IPS-18c (cell line): ENCODE measurements around the gene PIGQ.

ENCODE experiments used
- H3K4me3 ChIP-seq: 2 replicates; pipeline ENCODE4 v1.7.0; 2013; ENCODE audit warnings: low read depth, mild to moderate bottlenecking, low read length, moderate library complexity; ENCODE audit not compliant: insufficient read depth
- H3K9me3 ChIP-seq: one replicate; pipeline ENCODE4 v1.6.1; 2013; ENCODE audit warnings: mild to moderate bottlenecking, low read length, moderate library complexity; ENCODE audit not compliant: control insufficient read depth, insufficient read depth

The PIGQ gene

DNA sequence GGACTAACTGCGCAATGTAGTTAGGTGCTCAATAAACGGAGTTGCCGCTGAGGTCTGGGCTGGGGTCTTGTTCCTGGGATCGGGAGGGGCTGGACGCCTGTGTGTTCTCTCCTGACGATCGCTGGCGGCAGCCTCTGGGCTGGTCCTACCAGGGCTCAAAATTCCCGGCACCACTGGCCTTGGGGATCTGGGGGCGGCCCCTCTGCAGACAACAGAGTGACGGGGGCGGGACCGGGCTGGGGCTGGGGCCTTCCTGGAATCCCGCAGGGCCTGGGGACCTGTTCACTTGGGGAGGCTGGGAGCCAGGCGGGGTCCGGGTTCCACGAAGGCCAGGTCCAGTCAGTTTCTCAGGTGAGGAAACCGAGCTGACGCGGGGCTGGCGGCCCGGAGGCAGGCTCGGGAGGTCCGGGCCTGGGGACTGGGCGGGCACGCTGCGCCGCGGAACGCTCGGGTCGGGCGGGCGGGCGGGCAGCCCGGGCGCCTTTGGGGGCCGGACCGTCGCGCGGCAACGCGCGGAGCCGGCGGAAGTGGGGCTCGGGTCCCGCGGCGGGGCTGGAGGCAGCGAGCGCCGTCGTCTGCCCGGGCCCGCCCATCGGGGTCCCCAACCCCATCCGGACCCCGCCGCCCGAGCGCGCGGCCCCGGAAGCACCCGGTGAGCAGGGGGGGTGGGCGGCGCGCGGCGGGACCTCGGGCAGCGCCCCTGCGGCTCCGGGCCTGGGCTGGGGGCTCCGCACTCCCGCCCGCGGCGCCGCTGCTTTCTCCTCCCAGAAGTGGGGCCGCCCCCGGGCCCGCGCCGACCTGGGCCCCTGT is at the start of gene PIGQ:
PIGQ (plus strand) TSS at position 524 of the 810 bp plus-strand sequence. CDS start 4,107 bp downstream, outside the sequence.
- H3K4me3 ChIP-seq: peak within 1 kb of the TSS; percentile 91
- H3K9me3 ChIP-seq: no peaks in the 10 kb centered on the region

DNA sequence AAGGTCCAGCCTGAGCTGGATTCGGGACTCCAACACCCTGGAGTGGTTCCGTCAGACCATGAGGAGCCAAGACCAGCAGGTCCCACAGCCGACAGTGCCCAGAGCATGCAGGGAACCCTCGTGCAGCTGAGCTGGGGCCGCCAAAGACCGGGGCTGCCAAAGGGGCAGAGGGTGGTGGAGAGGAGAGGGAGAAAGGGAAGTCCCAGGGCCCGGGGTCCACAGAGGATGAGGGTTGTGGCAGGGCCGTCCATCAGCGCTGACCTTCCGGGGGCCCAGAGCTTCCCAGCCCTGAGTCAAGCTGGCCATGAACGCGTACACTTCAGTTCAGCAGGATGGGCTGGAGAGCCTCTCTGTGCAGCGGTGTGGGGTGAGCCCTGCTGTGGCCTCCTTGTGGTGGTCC is 48.9 kb upstream of the PIGQ start:
- Histone ChIP-seq H3K9me3 (peaks cover 2% of the 10 kb centered on the region), H3K4me3 (no peak overlapping the region)

DNA sequence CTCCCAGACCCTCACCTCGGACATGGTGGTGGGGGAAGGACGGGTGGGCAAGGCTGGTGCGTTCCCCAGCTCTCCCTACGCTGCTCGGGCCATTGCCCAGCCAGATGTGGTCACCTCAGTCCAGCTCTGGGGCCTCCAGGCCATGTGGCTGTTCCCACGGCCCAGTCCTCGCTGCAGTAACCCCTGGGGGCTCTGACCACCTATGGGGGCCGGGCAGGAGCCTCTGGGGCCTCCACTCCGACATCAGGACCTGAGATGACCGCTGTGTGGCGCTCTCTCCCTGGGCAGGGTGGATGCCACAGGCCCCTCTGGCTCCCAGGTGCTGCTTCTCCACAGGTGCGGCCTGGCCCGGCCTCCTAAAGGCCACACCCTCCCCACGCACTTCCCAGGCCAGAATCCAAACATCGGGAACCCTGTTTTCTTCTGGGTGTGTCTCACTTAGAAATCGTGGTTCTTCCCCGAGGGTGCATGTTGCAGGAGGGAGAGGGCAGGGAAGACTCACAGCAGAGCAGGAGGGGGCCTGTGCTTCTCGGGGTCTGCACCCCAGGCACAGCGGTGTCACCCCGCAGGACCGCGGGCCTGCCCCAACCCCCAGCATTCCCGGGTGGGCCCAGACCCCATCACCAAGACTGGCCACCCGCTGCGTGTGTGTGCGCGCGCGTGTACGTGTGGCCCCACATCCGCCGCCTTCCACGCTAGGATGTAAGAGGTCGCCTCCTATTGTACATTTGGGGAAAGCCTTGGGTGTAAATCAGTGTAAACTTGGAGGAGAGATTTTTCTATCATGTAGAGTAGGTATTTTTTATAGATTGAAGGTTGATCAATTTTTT is 48.2 kb upstream of the PIGQ start:
- Histone ChIP-seq H3K4me3 (no peak overlapping the region), H3K9me3 (peaks cover 2% of the 10 kb centered on the region)

DNA sequence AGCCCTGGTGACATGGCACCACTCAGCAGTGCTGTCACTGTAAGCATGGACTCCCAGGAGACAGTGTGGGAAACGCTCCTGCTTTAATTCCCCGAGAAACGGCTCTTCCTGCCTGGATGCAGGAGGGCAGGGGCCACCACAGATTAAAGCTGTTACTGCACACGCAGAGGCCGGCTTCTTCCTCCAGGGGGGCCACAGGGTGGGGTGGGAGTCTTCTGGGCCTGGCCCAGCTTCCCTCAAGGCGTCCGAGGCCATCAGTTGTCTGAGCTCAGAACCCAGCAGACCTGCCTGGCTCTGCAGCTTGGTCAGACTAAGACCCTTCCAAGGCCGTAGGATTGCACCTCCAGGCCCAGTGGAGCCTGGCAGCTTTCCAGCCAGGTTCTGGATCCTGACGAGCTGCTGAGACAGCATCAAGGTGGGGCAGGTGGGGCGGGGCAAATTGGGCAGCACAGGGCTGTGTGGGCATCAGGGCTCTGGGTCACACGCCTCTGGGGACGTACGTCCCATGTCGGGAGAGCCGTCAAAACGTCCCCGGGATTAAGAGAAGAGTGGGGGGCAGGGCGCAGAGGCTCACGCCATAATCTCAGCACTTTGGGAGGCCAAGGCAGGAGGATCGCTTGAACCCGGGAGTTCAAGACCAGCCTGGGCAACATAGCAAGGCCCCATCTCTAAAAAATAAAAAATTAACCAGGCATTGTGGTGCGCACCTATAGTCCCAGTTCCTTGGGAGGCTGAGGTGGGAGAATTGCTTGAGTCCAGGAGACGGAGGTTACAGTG is 47.3 kb upstream of the PIGQ start:
- Histone ChIP-seq H3K9me3 (peaks cover 2% of the 10 kb centered on the region), H3K4me3 (no peak overlapping the region)

DNA sequence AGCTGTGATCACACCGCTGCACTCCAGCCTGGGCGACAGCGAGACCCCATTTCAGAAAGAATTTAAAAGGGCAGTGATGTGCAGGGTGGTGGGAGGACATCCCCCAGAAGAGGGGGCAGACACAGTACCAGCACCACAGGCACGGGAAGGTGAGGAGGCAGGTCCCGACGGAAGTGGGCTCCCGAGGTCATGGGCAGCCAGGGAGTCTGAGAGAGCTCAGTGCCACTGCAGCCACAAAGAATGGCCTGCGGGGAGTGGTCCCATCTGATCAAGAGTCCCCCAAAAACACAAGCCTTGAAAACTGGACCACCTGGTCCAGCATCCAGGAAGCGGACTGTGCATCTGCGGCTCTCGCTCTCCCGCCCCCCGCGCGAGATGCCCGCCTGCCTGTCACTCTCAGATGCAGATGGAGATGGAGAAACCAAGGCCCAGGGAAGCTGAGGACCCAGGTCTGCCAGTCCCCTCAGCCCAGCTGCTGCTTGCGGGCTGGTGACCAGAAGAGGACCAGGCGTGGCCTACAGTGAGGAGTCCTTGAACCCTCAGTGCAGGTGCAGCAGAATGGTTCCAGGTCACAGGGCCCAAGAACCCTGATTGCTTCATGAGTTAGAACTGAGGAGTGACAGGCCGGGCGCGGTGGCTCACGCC is 46.5 kb upstream of the PIGQ start:
- H3K9me3 ChIP-seq: peaks cover 2% of the 10 kb centered on the region
- H3K4me3 ChIP-seq: no peak overlapping the region

DNA sequence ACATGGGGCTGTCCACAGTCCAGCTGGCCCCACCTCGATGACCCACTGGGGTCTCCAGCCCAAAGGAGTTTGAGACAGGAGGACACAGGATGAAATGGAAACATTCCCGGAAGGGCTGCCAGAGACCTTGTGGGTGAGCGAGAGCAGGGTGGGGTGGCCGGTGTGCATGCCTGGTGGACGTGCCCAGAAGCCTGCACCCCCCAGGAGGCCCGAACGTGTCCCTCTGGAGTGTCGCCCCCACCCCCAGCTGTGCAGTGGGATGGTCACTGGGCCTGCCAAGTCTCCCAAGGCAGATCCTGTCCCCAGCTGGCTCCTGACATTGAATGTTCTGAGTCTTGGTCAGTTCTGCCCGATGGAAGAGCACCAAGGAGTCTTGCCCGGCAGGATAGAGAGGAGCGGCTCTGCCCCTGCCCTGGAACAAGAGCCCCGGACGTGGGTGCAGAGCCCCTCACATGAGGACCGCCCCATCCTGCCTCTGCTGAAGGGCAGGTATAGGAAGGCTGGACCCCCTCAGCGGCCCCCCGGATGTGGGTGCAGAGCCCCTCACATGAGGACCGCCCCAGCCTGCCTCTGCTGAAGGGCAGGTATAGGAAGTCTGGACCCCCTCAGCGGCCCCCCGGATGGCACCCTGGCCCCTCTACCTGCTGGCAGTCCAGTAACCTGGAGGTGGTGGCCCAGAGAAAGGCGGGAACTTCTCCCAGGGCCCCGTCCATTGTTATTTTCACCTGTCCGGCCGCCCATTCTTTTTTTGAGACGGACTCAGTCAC is 45.3 kb upstream of the PIGQ start:
- no peak overlapping the region for H3K4me3 ChIP-seq
- H3K9me3 ChIP-seq: peaks cover 2% of the 10 kb centered on the region

DNA sequence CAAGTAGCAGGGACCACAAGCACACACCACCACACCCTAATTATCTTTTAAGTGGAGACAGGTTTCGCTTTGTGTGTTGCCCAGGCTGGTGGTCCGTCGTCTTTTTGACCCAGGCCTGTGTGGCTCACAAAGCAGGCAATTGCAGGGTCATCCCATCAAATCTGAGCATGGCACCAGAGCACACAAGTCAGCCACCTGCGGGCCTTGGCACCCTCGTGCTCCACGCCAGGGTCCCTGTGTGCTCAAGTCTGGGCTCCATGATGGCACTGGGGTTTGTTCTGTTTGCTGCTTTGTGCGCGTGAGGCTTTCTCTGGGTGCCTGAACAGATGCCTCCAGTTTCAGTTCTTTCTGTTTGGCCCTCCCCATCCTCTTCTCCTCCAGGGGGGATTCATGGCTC is 44.6 kb upstream of the PIGQ start:
- Histone ChIP-seq H3K9me3 (peaks cover 2% of the 10 kb centered on the region), H3K4me3 (no peak overlapping the region)

DNA sequence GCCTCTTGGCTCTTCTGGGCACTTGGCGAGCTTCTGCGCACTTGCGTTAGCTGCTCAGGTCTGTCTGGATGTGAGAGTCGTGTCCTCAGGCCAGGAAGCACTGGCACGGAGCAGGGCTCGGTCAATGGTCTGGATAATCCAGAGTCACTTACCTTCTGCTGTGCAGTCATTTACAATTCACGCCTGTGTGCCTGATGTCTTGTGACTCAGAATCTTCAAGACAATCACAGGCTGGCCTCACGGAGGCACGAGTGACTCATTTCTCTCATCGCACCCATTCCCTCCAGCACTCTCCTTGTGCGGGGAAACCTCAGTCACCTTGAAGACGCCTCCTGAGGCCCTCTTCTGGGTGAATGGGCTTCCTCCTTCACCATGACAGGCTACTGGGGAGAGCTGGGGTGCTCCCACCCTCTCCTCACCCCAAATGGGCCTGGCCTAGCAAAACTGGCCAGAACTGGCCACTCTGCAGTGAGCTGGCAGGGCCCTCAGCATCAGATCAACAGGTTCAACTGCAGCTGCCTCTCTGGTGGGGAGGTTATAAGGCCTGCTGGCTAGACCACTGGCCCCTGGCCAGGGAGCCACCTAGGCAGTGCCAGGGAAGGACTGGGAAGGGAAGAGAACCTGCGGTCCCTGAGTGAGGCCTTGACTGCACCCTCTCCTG is 44.1 kb upstream of the PIGQ start:
- H3K9me3 ChIP-seq: peaks cover 2% of the 10 kb centered on the region
- H3K4me3 ChIP-seq: no peak overlapping the region

DNA sequence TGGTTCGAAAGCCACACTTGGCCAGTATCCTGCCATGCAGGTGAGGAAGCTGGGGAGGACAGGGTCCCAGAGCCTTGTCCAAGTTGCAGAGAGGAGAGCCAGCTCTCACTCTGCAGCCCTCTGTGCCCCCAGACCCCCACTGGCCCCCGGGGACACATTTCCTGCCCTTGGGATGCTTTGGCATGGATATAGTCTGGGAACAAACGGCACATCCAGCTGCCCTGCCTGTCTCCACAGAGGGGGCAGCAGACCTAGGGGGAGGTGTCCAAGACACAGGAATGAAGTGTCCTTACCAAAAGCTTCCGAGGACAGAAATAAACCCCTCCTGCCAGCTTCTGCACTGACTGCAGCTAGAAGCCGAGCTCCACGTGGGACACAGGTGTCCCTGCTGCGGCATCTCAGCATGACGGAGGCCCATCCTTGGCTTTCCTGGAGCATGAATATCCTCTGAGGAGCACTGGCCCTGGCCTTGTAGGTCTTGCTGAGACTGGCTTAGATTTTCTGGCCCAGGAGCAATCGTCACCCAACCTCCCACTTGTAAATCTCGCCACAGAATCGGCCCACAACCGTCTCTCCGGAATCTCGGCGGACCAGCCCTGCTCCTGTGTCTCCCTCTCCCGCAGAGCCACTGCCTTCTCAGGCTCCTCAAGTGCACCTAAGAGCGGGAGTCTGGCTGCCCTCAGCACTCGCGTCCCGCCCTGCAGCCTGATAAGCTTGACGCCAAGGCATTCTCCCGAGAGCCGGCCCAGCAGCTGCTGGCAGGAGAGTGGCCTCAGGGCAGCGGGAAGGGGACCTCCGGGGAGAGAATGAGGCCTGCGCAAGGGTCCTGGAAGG is 43.4 kb upstream of the PIGQ start:
- Histone ChIP-seq H3K9me3 (peaks cover 2% of the 10 kb centered on the region), H3K4me3 (peak overlapping the region; percentile 91)

DNA sequence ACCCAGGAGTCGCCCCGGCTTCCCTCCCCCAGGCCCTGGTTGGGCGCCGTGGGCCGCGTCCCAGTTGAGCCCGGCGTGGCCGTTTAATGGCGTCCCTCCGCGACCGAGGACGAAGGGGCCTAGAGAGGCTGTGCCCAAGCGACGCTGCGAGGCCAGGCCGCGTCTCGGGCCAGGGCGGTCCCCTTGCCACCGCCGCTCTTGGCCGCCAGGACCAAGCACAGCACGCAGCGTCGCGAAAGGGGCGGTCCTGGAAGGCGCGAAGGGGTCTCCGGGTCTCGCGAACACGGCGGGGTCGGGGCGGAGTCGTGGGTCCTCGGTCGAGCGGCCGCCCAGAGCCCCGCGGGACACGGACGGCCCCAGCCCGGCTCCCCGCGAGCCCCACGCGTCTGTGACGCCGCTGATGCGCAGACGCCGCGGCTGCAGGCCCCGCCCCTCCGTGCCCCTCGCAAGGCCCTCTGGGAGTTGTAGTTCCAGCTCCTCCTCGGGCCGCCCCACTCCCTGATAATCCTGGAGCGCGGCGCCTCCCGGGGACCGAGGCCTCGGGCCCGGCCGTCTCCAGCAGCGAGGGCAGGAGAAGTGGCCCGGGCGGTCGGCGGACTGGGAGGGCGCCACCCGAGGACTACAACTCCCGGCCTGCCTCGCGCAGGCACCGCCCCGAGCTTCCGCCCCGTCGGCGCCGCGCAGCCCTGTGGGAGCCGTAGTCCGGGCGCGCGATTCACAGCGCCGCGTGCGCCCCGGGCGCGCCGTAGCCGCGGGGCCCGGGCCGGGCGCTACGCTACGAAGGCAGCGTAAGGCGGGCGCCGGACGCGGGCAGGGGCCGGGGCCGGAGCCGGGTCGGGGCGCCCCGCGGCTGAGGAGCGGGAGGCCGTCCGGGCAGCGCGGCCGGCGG is 42.5 kb upstream of the PIGQ start, which contains the start of gene CAPN15:
CAPN15 (plus strand) TSS at position 698 of the 889 bp plus-strand sequence. CDS start 19,127 bp downstream, outside the sequence.
- Histone ChIP-seq H3K9me3 (peaks cover 2% of the 10 kb centered on the region), H3K4me3 (peak within 1 kb of the TSS; percentile 91)

DNA sequence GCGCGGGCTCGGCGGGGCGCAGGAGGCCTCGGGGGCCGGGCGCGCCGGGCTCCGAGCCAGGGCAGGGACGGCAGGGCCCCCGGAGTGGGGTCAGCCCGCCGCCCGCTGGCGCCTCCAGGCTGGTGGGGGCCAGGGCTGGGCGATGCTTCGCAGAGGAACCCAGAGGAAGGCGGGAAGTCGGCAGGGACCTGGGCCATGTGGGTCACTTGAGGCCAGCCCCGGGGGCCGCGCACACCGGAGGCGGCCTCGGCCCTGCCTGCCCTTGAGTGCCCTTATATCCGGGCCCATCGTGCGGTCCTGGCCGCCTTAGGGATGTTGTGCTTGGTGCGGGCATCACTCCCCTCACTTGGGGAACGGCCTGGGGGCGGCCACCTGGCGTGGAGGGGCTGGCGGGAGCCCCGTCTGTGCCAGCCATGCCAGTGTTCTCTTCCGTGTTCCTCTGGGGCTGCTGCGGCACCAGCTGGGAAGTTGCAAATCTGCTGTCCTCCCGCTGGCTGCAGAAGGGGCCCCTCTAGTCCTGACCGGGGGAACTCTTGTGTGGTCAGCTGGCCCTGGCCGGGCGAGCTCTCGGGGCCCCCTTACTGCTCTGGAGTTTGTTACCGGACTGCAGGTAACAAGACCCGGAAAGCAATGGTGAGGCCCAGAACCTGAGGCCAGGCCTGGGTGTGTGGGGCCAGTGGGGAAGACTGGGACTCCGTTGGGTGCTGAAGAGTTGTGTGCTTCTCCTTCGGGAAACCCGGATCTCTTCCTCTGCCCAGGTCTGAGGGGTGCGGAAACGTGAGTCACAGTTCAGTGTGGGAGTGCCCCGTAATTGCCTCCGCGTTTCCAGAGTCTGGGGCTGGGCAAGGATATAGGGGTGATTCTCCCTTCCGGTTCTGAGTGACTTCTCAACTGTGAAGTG is 41.4 kb upstream of the PIGQ start:
- peaks cover 2% of the 10 kb centered on the region for H3K9me3 ChIP-seq
- H3K4me3 ChIP-seq: peak overlapping the region; percentile 77

DNA sequence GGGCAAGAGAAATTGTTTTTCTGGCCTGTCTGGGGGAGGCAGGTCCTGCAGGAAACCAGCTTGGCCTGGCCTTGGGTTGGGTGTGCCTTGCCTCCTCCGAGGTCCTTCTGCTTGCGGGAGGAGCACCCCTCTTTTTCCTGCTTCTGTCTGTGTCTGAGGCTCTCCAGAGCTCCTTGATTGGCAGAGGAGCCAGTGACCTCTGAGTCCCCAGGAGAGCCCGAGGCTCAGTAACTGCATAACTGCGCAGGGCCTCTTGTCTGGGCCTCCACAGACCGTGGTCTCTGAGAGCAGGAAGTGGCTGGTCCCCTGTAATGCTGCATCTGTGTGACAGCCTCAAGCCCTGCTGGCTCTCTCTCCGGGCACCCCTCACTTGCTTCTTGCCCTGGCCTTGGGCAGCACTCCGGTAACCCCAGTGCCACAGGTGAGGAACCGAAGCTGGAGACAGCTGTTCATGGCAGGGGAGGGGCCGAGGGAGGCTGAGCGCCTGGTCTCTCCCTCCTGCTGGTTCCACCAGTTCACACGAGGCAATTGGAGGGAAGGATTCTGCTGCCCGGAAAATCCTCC is 40.7 kb upstream of the PIGQ start:
- peak overlapping the region; percentile 77 for H3K4me3 ChIP-seq
- peaks cover 2% of the 10 kb centered on the region for H3K9me3 ChIP-seq

DNA sequence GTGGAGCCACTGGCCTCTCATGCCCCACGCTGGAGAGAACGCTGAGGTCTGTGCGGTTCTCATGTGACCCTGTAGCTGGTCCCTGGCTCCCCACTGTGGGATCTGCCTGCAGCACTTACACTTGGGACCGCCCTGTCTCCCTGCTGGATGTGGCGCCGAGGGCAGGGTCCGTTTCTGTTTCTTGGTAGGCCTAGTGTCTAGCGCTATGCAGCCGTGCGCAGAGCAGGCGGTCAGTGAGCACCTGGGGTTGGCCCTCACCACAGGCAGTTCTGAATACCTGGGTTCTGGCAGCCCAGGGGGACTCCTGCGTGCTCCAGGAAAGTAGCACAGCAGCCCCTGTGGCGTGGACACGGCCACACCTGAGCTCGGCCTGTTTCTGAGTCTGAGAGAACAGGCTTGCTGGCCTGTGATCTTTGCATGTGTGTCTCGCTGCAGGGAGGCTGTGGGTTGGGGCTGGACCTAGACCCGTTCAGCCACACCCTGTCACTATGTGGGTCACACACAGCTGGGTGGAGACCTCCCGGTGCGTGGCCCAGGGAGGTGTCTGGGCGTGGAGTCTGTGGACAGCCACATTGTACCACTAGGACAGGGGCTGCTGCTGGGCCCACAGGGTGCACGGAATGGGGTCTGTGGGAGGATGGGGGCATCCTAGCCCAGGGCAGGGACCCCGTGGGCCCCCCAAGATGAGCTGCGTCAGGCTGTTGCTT is 39.5 kb upstream of the PIGQ start:
- no peak overlapping the region for H3K4me3 ChIP-seq
- H3K9me3 ChIP-seq: peaks cover 2% of the 10 kb centered on the region
